Pulmonary artery endothelial cell (primary cell): ENCODE measurements around the gene HOXA5. TPM values are rescaled to one million over a fixed set of nuclear protein-coding genes. Genes with fewer than 3 reads are reported as not detected.
A peak's percentile ranks its signal among the peaks of the same experiment; 100 is the strongest.

Source experiments
- DNase-seq: peaks from one replicate; pipeline ENCODE4 v3.0.0-alpha.2; 2011; ENCODE audit warnings: low read depth, low spot score
- total RNA-seq: library from RNA; depleted of rRNA; stranded (reverse); fragments of >200 nt; gene quantifications from 2 replicates; pipeline ENCODE4 v1.2.3, GENCODE V29; 2014

Gene HOXA5
- total RNA-seq, 1 donor from 2014 or later = 5.9 TPM

DNA sequence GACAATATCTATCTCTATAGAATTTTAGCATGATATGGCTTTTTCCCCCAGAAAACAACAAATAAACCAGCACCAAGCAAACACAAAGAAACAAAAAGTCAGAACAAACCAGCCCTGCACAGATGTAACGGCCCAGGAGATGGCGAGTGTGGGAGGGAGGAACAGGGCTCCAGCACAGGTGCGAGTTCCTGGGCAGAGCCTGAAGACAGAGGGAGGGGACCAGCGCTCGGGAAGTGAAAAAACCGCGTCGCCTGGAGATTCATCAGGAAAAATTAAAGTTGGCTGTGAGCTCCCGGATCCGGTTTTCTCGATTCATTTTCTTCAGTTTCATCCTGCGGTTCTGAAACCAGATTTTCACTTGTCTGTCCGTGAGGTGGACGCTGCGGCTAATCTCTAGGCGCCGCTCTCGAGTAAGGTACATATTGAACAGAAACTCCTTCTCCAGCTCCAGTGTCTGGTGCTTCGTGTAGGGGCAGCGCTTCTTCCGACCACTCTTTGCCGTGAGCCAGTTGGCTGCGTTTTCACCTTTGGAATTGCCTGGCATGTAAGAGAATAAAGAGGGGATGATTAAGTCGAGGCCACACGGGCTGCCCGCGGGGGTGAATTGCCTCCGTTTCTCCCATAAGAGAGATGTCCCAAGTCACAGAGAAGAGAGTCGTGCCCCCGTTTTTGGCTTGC is 28.3 kb upstream of the HOXA5 start:
- DNase-seq = no peak

DNA sequence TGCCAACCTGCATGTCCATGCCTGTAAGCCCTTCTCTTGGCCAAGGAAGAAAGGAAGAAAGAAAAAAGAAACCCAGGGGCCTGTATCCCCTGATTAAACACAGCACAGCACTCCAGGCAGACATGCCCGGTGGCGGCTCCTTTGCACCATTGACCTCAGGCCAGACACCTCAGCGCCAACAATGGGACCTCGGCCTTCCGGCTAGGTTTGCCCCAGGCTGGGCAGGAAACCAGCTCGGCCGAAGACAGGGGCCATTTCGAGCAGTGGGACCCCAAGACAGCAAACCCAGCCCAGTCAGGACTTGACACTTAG is 27.8 kb upstream of the HOXA5 start:
- DNase-seq = no peak

DNA sequence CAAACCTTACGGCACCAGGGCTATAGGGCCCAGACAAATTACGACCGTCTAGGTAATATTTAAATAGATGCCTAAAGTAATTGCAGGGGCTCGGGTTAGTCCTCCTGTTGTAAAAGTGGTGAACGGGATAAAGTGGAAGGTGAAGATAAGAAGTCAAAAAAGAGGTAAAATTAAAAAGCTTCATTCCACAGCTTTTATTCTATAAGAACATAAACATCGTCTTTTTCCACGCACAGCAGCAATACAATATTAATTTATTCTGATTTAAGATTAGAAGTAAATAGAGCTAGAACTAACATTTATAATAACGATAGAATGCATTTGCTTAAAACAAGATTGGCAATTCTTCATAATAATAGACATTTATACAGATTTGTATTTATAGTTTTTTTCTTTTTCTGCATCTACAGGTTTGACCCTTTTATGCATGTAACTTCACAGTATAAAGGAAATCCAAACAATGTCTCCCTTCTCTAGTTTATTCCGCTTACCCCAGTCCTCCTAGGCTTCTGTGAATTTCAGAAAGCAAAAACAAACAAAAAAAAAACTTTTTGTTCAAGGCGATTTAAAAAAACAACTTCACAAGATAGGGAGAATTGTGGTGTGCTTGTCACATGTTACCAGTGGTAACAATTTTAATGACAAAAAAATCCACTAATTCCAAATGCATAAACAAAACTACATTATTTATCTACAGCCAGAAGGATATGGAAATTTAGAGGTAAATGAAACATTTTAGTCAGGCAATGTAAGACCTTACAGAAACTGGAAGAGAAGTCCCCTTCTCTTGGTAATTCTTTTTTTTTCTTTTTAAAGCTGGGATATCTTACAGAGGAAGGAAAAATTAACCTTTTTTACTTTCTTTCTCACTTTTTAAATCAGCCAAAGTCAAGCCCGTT is 27.2 kb upstream of the HOXA5 start:
- no peak for DNase-seq

- DNase-seq = no peak
These were observed 26.4 kb upstream of the HOXA5 start for GRCh38 chr7:27169658-27170425.

DNA sequence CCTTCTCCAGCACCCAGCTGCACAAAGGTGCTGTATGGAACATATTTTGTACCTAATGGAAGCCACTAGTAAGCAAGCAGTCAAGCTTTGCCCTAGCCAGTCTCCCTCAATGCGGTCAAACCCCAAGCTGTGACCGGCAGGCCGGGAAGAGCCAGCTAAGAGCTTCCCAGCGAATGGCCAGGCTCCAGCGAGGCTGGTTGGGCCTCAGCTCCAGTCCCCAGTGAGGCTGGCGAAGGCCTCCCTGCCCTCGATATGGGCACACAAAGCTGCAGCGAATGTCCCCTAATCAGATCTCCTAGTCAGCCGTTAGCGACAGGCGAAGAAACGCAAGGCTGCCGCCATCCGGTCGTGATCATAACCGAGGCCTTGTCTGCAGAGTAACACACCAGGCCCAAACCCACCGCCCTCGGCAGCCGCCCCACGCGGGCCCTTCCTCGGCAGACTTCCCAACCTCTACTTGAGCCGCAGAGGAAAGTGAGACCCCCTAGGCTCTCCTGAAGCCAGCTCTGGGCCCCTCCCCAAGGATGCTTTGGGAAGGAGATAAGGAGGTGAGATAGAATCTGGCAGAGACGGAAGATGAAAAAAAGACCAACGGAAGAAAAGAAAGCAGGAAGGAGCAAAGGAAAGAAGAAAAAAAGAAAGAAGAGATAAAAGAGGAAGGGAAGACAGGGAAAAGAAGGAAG is 24.9 kb upstream of the HOXA5 start:
- DNase-seq = no peak

- DNase-seq = no peak
These were observed 24.4 kb upstream of the HOXA5 start for GRCh38 chr7:27167916-27168264.

GRCh38 chr7:27166531-27167505 is 23.3 kb upstream of the HOXA5 start:
- DNase-seq = no peak

DNA sequence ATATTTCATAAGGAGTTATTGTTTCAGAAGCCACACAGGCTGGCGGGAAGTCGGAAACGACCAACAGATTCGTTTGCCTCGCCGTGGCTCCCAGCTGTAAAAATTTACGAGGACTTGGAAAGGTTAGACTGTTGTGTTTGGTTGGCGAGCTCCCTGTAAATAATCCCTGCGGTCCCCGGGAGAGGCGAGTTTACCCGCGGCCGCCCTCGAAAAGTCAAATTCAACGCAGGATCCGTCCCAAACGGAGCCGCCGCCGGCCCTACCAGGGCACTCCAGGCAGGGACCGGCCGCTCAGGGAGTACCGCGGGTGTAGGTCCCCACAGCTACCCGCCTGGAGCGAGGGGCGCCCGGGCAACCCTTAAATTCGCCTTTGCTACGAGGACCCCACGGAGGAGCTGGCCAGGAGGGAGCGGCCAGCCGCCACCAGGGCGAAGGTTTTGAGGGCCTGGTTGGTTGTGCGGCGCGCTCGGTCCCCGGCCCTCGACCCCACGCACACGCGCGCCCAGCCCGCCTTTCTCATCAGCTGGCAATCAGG is 22.6 kb upstream of the HOXA5 start:
- no peak for DNase-seq

- peak; percentile 27 for DNase-seq
These were observed 21.9 kb upstream of the HOXA5 start, which contains the start of gene HOXA9 for GRCh38 chr7:27165089-27165995. Gene HOXA9 (minus strand): TSS chr7:27165537. CDS start chr7:27165457, 80 bp downstream.

DNA sequence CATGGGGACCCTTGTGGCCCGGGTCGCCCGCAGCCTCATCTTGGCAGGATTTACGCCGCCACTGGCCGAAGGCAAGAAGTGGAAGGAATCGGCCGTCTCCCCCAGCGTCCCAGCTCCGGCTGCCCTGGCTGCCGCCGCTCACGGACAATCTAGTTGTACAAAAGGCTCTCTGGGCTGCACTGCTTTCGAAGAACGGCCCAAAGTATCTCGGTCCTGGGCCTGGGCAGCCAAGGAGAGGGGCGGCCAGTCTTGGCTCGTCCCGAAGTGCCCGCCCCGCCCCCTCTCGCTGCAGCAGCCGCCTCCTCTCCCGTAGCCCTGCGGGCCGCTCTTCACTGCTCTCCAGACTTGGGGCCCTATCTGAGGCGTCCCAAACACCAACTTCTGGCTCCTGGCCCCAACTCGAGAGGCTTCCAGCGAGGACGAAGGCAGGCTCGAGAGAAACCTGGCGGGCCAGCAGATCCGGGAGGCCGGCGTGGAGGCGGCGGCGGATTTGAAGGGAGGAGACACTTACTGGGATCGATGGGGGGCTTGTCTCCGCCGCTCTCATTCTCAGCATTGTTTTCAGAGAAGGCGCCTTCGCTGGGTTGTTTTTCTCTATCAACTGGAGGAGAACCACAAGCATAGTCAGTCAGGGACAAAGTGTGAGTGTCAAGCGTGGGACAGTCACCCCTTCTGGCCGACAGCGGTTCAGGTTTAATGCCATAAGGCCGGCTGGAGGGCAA is 21.0 kb upstream of the HOXA5 start:
- DNase-seq = no peak

GRCh38 chr7:27164045-27164366 is 20.5 kb upstream of the HOXA5 start:
- no peak for DNase-seq

GRCh38 chr7:27163288-27164044 is 20.0 kb upstream of the HOXA5 start:
- no peak for DNase-seq

GRCh38 chr7:27162561-27163287 is 19.2 kb upstream of the HOXA5 start:
- DNase-seq = no peak

GRCh38 chr7:27161721-27162560 is 18.5 kb upstream of the HOXA5 start:
- DNase-seq = no peak

GRCh38 chr7:27161214-27161720 is 17.8 kb upstream of the HOXA5 start:
- no peak for DNase-seq
